KG1 (cell line): ENCODE measurements around the gene ZDHHC13.

ENCODE experiments used
- DNase-seq: peaks from one replicate; lab custom pipeline; 2025; lab: John Stamatoyannopoulos, UW

The ZDHHC13 gene

DNA sequence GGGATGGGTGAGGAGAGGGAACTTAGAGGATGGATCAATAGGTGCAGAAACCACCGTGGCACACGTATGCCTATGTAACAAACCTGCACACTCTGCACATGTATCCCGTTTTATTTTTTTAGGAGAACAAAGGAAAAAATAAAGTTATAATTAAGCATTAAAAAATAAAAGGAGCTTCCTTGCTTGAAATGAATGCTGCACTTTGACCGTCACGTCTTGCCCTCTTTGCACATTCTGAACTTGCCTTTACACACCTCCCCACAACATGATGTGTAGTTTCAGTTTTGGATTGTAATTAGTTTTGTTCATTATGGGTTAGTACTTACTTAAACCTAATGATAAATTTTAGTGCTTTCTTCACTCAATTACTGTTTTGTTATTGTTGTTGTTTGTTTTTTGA, 87.9 kb downstream of the ZDHHC13 start:
- DNase-seq: no peak

DNA sequence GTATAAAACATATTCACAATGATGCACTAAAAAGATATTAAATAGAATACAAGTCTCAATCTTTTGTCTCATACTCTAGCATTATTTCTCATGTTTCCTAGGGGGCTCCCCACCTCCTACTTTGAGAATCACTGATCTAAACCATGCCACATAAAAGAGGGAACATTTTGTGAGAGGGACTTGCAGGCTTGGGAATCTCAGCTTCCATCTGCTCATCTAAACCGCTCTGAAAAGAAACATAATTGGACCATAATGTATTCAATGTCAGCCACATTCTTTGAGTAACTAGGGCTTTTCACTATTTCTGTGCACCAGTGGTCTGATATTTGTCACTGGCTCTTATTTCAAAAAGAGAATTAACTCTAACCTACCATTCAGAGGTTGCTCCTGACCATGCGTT, 91.2 kb downstream of the ZDHHC13 start:
- DNase-seq: no peak

DNA sequence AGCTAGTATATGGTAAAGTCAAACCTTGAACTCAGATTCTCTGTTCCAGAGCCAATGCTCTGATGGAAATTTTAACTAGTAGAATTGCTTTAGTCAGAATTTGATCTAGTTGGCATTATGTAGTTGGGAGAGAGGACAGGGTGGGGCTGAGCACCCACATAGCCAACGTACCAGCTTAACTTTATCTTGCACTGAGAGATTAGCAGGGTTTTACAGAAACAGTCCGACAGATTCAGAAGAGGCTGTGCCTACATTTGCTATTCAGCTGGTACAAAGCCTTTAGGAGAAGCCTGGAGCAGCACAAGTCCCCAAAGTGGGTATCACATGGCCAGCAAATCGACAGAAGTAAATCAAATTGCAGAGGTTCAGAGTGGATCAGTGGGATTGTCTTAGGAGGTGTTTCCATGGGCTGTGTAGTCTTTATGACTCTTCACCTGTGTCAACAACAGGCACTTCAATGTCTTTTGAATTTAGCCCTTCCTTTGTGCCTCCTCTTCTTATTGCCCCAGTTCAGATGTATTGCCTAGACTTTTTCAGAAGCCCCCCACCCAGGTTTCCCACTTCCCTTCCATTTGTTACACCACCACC, 92.1 kb downstream of the ZDHHC13 start:
- DNase-seq: no peak

DNA sequence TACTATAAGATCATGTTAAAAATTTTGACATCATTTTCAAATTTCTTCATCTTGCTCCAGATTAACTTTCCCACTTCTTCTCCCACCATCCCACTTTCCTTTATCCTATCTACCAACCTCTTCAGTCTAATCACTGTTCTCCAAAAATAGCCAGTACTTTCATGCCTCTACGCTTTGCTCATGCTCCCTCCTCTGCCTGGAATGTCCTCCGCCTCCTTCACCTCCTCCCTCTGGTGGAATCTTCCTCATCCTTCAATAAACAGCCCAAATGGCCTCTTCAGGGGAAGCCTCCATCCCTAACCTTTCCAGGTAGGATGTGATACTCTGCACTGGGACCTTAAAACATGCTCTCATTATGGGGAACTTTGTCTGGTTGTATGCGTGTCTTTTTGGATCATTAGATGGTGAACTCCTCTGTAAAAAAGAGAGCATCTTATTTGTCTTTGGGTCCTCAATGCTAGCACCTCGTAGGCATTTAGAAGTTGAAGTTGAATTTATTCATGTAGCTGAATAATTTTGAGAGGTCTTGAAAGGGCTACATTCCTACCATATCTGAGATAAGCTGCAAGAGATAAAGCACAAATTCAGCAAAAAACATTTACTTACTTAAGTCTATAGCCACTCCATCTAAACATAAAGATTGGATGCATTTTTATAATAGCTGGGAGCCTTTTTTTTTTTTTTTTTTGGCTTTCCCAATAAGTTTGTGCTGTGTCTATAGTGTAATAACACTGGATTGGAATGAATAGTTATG, 92.8 kb downstream of the ZDHHC13 start:
- DNase-seq: no peak

DNA sequence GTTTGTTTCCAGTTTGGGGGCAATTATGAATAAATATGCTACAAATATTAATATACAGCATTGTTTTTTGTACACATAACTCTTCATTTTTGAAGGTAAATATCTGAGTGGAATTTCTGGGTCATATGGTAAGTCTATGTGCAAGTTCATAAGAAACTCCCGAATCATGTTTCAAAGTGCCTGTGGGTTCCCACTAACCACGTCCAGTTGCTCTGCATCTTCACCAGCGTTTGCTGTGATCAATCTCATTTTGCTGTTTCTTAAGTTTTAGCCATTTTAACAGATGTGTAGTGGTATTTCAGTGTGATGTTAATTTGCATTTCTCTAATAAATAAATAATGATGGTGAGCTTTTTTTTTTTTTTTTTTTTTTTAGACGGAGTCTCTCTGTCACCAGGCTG, 99.1 kb downstream of the ZDHHC13 start:
- no peak for DNase-seq

DNA sequence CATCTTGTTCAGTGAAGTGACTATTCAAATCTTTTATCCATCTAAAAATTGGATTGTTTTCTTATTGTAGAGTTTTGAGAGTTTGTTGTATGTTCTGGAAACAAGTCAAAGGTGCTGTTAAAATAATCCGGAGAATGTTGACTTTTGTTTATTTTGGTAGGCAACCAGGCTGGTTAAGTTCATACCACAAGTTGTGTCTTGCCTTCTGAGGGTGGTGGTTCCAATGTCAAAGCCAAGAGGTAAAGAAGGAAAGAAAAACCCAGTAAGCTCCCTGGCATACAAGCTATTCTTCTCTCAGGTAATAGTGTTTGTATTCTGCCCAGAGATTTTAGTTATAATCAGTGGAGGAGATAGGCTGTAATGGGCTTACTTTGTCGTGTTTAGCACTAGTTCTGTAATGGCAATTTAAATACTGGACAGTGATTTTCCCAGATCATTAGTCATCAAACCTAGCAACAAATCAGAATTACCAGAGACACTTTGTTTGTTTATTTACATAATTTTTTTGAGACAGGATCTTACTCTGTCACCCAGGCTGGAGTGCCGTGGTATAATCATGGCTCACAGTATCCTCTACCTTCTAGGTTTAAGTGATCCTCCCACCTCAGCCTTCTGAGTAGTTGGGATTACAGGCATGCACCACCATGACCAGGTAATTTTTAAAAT, 99.9 kb downstream of the ZDHHC13 start:
- no peak for DNase-seq

DNA sequence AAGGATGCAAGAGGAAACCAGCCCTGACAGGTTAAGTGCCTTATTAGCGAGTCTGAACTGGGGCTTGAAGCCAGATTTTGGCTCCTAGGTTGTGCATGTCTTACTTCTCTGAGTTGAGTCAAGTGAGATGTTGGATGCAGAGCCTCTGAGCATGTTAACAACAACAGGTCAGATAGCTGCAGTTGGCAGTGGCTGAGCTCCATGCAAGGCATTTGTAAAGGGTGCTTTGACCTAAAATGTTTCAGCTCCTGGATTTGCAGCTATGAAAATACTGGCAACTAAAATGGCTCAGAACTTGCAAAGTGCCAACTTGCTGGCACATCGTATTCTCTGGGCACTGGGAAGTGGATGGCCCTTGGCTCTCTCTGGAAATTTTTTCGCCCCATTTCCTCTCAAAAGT, 101.2 kb downstream of the ZDHHC13 start:
- DNase-seq: no peak

DNA sequence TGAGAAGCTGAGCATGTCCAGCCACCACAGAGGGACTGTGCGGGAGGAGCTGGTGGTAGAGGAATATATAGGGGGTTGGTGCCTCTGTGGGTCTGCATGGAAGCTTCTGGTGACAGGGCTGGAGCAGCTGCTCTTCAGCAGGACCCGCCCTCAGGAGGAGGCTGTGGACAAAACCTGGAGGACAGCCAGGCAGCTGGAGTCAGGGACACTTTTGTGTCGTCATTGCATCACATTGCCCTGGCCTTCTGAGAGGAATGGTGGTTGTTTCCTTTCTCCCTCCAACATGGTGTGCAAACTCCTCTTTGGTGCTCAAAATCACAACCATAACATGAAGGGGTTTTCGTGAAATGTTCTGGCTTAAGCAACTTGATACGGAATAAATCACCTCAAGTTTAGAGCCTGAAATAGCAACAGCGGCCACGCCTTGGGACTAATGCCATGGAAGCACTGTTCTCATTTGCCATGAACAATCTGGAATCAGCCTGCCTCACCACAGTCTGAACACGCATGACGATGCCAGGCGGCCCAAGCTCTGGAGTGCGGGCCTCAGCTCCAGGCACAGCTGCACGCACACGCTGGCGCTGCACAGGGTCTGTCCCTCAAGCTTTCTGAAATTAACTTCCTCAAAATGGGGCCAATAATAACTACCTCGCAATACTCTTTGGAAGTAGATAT, 102.0 kb downstream of the ZDHHC13 start:
- no peak for DNase-seq

DNA sequence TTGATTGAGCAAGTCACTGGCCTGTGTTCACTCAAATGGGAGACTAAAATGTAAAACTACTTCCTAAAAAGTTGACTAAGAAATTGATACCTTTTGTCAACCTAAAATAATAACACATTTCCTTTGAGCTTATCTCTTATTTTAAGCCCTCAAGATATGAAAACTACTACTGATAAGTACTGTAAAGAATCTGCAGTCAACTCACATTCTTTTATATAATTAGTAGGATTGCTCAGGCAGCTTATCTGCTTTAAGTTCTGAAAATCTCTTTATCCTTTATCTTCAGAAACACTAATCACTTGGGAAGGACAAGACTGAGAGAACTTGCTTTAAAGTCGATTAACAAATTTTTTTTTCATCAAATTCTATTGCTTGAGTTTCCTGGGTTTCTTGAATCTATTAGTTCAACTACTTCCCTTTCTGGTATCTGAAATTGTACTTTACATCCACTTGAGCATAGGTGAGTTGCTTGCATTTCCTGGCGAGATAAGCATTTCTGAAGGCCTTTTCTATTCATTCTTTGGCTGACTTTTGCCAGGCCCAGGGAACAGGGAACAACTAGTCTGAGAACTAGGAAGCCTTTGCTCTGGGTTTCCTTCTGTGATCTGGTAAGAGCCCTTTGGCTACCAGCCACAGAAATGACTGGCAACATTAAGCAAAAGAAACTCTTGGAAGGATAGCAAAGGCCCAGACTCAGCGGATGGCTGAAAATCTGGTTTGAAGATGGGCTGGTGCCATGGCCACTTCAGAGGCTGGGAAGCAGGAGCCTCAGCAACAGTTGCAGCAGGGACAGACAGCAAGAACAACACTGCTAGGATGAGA, 104.1 kb downstream of the ZDHHC13 start:
- DNase-seq: no peak

DNA sequence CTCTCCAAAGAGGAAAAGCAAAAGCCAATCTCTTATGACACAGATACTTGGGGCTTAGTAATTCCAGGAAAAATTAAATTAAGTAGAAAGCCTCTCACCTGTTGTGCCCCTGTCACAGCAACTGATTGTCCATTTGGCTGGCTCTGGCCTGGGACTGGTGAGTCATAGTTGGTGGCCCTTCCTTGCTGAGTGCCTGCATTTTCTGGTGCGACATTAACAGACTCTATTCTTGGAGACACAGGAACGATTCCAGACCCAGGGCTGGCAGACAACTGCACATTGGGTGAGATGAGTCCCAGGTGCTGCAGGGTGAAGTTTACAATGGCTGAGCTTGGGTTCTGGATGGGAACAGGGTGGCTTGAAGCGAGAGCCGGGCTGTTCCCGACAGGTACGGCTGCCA, 108.2 kb downstream of the ZDHHC13 start:
- no peak for DNase-seq

DNA sequence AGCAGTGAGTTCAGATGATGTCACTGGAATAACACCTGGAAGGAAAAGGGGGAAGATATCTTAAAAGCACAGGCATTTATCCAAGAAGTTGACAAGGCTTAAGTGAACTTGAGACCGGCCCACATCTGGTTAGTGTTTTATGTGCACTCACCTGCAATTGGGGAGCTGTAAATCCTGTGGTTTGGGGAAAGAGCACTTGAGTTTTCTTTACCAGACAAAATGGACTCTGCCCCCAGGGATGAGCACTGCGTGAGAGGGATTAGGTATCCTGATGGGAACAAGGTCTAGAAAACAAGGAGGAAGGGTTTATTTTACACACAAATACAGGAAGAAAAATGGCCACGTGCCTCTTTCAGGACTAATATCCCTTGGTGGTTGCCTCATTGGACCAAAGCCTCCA, 108.6 kb downstream of the ZDHHC13 start:
- DNase-seq: no peak
